ENCODE measurements around the gene PRDM5. TPM values are rescaled to one million over a fixed set of nuclear protein-coding genes. Genes with fewer than 3 reads are reported as not detected.

Gene PRDM5
- total RNA-seq, 2 experiments from 2014 or later, result 0.14 to 0.22 TPM

DNA sequence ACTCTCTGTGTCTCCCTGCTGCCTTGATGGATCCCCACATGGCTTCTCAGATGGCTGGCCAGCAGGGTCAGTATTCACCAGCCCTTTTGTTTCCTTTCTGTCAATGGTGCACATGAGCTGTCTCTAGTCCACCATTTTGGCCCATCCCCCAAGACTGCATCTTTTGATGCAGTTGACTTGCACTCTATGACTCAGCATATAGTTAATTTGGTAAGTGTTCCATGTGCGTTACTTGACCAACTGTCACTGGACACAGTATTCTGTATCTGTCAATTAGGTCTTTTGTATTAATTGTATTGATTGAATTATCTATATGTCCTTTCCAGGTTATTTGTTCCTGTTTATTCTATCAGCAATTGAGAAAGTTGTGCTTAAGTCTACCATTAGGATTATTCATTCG, 29.2 kb downstream of the PRDM5 start:
- intact Hi-C loops (cut with DNase I, micrococcal nuclease), result no loop called here
- no peaks in the 10 kb centered on the region for H3K36me3 Mint-ChIP-seq (ENCODE audit: low read depth)
- H3K27me3 Mint-ChIP-seq, result peaks cover 7% of the 10 kb centered on the region
- H3K4me1 Mint-ChIP-seq (ENCODE audit: low read depth), result no peaks in the 10 kb centered on the region
- Histone ChIP-seq H3K4me1 (ENCODE audit: insufficient read depth, low read length) (no peaks in the 10 kb centered on the region), H3K27me3 (ENCODE audit: control insufficient read depth in 1 of 2, insufficient read depth in 2 of 2, low read length in 2 of 2) (no peaks in the 10 kb centered on the region), H3K36me3 (ENCODE audit: insufficient read depth, low read length) (no peaks in the 10 kb centered on the region), H3K4me3 (ENCODE audit: low read length) (no peak overlapping the region), H3K9me3 (ENCODE audit: control insufficient read depth in 1 of 2, insufficient read depth in 1 of 2, low read length in 2 of 2) (peaks cover 0 to 14% of the 10 kb centered on the region in 2 experiments), H3K27ac (ENCODE audit: low read depth in 1 of 2, low read length in 2 of 2) (no peak overlapping the region)
- TF ChIP-seq, protein P1, sequence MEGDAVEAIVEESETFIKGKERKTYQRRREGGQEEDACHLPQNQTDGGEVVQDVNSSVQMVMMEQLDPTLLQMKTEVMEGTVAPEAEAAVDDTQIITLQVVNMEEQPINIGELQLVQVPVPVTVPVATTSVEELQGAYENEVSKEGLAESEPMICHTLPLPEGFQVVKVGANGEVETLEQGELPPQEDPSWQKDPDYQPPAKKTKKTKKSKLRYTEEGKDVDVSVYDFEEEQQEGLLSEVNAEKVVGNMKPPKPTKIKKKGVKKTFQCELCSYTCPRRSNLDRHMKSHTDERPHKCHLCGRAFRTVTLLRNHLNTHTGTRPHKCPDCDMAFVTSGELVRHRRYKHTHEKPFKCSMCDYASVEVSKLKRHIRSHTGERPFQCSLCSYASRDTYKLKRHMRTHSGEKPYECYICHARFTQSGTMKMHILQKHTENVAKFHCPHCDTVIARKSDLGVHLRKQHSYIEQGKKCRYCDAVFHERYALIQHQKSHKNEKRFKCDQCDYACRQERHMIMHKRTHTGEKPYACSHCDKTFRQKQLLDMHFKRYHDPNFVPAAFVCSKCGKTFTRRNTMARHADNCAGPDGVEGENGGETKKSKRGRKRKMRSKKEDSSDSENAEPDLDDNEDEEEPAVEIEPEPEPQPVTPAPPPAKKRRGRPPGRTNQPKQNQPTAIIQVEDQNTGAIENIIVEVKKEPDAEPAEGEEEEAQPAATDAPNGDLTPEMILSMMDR (IDR thresholded peaks at IDR 0.05), result no peak
- DNase-seq (no peak), ATAC-seq (ENCODE audit: poor library complexity) (no peak)
- CTCF ChIA-PET, result no interaction called here
- POLR2A ChIA-PET, result no interaction called here
- no peak overlapping the region for H3K4me3 Mint-ChIP-seq
- no peak overlapping the region for H3K27ac Mint-ChIP-seq
- peaks cover 11% of the 10 kb centered on the region for H3K9me3 Mint-ChIP-seq

DNA sequence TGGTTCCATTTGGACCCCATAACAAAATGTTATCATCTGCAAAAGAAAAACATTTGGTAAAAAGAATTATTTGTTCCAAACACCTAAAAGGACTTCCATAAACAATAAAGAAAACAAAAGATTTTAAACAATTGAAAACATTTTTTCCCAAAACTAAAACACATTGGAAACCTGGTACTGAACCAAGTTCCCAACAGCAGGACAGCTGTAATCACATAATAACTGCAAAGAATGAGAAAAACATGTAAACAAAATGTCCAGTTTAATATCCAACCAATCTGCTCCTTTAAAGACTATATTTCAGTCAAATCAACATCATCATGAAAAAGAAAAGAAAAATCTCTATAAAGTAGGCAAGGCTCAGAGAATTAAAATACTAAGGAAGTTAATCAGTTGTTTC, 36.3 kb downstream of the PRDM5 start:
- H3K36me3 Mint-ChIP-seq (ENCODE audit: low read depth), result no peaks in the 10 kb centered on the region
- H3K4me1 Mint-ChIP-seq (ENCODE audit: low read depth), result no peaks in the 10 kb centered on the region
- CTCF ChIA-PET, result no interaction called here
- ATAC-seq (ENCODE audit: poor library complexity), result no peak
- Histone ChIP-seq H3K4me3 (ENCODE audit: low read length) (no peak overlapping the region), H3K36me3 (ENCODE audit: insufficient read depth, low read length) (no peaks in the 10 kb centered on the region), H3K9me3 (ENCODE audit: control insufficient read depth in 1 of 2, insufficient read depth in 1 of 2, low read length in 2 of 2) (no peaks in the 10 kb centered on the region), H3K27me3 (ENCODE audit: control insufficient read depth in 1 of 2, insufficient read depth in 2 of 2, low read length in 2 of 2) (no peaks in the 10 kb centered on the region), H3K27ac (ENCODE audit: low read depth in 1 of 2, low read length in 2 of 2) (no peak overlapping the region), H3K4me1 (ENCODE audit: insufficient read depth, low read length) (no peaks in the 10 kb centered on the region)
- intact Hi-C loops (cut with DNase I, micrococcal nuclease), result no loop called here
- POLR2A ChIA-PET, result interaction anchor here (0.6 kb wide), 1 partner anchor 241 kb away, joined by 3 read pairs; no protein-coding TSS in a partner anchor
- no peak overlapping the region for H3K4me3 Mint-ChIP-seq
- peaks cover 3% of the 10 kb centered on the region for H3K27me3 Mint-ChIP-seq
- peaks cover 3% of the 10 kb centered on the region for H3K9me3 Mint-ChIP-seq
- TF ChIP-seq, protein P1 (IDR thresholded peaks at IDR 0.05), result no peak
- no peak overlapping the region for H3K27ac Mint-ChIP-seq
- DNase-seq, result no peak

DNA sequence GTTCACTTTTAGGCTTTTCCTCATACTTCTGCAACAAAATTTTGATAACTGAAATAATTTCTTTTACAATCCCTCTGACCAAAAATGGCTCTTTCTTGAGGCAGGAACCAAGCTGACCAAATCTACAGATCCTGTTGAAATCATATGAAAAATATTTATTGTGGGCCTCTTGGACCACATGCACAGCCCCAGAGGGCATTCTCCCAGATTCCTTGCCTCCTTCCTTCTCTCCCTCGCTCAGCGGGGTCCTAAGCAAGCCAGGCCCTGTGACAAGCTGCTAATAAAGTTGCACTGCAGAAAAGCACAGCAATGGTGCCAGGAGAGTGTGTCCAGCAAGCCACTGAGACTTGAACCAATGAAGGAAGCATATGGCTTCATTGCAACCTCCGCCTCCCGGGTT, 40.7 kb downstream of the PRDM5 start:
- Histone ChIP-seq H3K9me3 (ENCODE audit: control insufficient read depth in 1 of 2, insufficient read depth in 1 of 2, low read length in 2 of 2) (no peaks in the 10 kb centered on the region), H3K4me3 (ENCODE audit: low read length) (no peak overlapping the region), H3K4me1 (ENCODE audit: insufficient read depth, low read length) (no peaks in the 10 kb centered on the region), H3K27me3 (ENCODE audit: control insufficient read depth in 1 of 2, insufficient read depth in 2 of 2, low read length in 2 of 2) (no peaks in the 10 kb centered on the region), H3K27ac (ENCODE audit: low read depth in 1 of 2, low read length in 2 of 2) (no peak overlapping the region), H3K36me3 (ENCODE audit: insufficient read depth, low read length) (no peaks in the 10 kb centered on the region)
- intact Hi-C loops (cut with DNase I, micrococcal nuclease), result no loop called here
- TF ChIP-seq, protein P1 (IDR thresholded peaks at IDR 0.05), result no peak
- ATAC-seq (ENCODE audit: poor library complexity) (no peak), DNase-seq (no peak)
- ChIA-PET CTCF (no interaction called here), POLR2A (no interaction called here)
- Mint-ChIP-seq H3K36me3 (ENCODE audit: low read depth) (no peaks in the 10 kb centered on the region), H3K4me1 (ENCODE audit: low read depth) (no peaks in the 10 kb centered on the region), H3K9me3 (no peaks in the 10 kb centered on the region), H3K27ac (no peak overlapping the region), H3K4me3 (no peak overlapping the region), H3K27me3 (peaks cover 4% of the 10 kb centered on the region)

Measured in CD4-positive, alpha-beta T cell (primary cell).